Glomerular visceral epithelial cell (primary cell): Measurements from ENCODE around the gene FBRSL1.

Source experiments
- DNase-seq: peaks from one replicate; pipeline ENCODE4 v3.0.0-alpha.2; 2016; ENCODE audit errors: extremely low spot score

The FBRSL1 gene

DNA sequence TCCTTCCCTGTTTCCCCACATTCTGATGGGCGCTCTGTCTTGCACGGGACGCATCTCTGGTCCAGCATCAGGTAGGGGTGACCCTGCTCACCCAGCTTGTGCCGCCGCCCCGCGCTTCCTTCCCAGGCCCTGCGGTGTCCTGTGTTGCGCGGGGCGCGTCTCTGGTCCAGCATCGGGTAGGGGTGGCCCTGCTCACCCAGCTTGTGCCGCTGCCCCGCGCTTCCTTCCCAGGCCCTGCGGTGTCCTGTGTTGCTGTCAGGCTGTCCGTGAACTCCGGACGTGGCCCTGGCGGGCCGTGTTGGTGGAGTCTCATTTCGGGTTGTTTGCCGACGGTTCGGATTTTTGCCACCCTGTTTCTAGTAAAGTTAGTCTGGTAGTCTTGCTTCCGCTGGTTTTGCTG is 6.8 kb downstream of the FBRSL1 start:
- no peak for DNase-seq

DNA sequence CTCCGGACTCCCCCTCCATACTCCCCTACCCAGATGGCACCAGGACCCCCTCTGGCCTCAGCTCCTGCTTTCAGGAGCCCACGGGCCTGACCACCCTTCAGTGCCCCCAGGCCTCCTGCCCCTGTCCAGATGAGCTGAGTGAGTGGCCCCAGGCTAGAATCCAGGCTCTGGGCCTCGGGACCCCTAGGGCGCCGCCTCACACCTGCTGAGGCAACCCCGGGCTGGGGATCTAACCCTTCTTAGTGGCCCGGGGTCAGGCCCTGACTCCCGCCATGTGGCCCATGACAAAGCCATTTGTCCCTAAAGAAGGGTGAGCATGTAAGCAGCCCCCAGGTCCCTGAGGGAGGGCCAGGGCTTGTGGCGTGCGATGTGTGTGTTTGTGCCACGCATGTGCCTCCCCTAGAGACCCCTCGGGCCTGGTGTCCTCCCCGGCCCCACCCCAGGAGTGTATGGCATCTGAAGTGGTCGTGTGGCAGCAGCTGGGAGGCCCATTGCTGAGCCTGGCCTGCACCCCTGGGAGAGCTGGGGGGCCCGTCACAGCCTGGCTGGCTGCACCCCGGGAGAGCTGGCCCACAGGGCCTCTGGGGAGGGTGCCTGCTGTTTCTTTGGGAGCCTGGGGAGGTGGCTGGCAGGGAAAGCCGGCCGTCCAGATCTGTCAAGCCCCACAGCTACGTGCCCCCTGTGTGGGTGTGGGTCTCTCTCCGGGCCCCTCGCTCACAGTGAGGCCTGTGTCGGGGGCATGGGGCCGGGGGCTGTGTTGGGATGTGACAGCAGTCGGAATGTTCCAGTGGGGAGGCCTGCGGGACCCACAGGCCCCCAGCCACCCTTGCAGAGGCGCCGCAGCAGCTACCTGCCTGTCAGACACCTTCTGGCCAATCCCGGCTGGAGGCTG is 7.8 kb downstream of the FBRSL1 start:
- no peak for DNase-seq

DNA sequence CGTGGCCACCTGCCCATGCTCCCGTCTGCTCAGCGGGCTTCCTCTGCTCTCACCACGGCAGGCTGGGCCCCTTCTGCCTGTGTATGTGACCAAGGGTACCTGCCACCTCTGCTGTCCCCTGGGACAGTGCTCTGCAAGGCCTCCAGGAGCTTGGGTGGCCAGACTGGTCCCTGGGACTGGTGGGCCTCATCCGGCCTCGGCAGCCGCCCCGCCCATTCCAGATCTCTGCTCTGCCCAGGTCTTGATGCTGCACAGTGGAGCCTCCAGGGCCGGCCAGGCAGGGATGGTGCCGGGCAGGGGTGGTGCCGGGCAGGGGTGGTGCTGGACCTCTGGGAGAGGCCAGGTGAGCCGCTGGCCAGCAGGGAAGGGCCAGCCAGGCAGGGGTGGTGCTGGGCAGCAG is 9.0 kb downstream of the FBRSL1 start:
- no peak for DNase-seq

DNA sequence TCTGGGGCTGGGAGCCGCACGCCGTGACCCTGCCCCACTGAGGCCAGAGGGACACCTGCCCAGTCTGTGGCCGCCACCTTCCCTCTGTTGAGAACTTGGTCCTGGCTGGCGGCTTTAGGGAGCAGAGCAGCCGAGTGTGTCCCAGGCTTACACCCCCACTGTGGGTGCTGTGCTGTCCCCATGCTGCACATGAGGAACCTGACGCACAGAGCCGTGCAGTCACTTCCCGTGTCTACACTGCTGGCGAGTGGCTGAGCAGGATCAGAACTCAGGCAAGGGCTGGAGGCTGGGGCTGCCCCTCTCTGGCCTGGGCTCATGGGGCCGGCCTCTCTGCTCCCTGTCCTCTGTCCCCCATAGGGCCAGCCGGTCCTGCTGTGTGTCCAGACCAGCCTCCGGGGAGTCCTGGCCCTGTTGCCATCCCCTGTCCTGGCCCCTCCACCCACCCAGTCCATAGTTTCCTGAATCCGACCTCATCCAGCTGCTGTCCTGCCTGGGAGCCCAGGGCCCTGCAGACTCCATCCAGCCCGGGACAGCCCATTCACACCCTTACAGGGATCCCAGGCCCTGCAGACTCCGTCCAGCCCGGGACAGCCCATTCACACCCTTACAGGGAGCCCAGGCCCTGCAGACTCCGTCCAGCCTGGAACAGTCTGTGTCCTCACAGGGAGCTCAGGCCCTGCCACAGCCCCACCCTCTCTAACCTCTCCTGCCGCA is 10.3 kb downstream of the FBRSL1 start:
- DNase-seq: no peak

DNA sequence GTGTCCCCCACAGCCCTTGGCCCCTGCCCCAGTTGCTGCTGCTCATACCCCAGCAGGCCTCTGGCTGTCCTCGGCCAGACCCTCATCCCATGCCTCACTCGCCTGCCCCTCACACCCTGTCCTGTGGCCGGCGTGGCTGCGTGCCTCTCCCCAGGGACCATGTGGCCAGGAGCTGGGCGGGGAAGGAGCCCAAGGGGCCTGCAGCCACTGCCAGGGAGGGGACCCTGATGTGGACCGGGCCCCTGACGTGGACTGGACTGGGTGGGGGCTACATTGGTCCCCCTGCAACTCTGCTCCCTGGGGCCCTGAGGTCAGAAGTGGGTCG is 10.9 kb downstream of the FBRSL1 start:
- DNase-seq: no peak

DNA sequence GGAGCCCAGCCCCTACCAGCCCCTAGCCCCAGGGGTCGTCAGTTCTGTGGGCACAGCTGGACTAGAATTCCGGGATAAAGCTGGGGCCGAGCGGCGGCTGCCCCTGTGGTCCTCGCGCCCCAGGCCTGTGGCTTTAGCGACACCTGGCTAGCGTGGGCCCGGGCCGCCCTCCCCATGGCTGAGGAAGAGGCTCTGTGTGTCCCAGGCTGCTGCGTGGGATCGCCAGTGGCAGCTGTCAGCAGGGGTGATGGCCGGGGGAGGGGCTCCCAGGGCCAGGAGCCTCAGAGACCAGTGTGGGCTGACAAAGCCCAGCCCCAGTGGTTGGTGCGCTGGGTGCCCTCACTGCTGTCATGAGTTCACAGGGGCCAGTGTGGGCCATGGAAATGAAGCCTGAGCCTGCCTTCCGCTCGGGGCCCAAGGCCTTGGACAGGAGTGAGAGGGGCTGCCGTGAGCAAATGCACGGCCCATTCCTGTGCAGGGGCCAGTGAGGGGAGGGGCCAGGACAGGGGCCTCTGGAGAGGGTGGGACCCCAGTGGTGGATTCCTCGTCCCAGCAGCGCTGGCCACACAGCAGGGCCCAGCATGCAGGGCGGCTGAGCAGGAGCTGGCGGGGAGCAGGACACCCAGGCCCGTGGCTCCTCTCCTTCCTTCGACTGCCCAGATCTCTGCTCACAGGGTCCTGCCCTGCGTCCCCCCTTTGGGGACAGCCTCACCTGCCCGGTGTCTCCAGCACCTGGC is 11.4 kb downstream of the FBRSL1 start:
- DNase-seq: no peak

GRCh38 chr12:132502149-132502881 is 12.4 kb downstream of the FBRSL1 start:
- no peak for DNase-seq

DNA sequence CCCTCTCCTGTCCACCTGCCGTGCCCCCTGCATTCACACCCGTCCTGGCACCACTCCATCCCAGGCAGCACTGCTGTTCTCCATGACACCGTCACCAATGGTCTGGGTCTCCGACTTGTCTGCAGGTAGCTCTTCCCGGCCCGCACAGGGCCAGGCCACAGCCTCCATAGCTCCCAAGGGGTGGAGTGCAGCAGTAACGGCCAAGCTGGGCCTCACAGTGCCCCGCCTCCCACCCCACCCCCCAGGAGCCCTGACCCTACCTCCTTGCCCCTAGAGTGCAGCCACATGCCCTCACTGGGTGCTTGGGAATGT is 12.9 kb downstream of the FBRSL1 start:
- no peak for DNase-seq

DNA sequence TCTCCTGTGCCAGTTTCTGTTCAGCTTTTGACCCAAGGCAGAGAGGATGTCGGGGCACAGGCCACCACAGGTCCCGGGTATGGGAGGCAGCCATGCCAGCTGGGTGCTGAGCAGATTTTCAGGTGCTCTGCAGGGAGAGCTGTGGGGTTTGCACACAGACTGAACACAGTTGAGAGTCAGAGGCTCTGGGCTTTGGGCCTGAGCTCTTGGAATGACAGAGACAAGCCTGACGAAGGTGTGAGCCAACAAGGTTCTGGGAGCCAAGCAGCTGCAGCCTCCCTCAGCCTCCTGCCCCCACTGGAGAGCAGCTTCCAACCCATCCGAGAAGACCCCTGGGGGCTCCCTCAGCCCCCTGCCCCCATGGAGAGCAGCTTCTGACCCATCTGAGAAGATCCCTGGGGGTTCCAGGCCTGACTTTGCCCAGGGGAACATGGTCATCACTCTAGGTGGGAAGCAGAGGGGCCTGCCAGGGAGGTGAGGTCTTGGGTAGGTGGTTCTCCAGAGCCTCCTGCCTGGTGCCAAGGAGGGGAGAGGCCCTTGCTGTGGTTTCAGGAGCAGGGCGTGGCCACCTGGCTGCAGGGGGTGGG is 13.8 kb downstream of the FBRSL1 start:
- DNase-seq: peak; percentile 25

DNA sequence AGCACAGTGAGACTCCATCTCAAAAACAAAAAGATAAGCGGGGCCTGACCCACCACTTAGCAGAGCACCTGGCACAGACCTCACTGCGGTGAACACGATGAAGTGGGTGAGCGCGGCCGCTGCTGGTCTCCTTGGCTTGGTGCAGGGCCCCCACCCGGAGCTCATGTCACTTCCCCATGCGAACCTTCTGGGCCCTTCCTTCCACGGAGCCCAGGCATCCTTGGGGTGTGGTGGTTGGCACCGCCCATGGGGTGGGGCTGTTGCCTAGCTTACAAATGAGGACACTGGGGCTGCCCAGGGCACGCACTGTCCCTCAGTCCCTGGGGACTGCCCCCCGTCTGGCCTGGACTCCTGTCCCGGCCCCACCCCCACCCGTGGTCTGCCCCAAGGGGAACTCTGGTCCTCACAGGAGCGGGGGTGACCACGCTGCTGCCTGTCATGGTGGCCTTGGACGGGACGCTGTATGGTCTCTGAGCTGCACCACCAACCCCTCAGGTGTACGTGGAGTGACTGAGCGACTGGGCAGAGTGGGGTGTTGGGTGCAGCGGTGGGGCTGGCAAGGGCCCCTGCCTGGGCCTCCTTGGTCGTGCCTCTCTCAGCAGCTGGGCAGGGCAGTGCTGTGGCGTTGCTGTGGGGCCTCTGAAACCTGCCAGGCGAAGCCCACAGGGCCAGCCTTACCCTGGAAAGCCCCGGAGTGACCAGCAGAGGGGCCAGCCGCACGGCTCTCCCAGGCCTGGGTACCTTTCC is 15.3 kb downstream of the FBRSL1 start:
- DNase-seq: no peak

DNA sequence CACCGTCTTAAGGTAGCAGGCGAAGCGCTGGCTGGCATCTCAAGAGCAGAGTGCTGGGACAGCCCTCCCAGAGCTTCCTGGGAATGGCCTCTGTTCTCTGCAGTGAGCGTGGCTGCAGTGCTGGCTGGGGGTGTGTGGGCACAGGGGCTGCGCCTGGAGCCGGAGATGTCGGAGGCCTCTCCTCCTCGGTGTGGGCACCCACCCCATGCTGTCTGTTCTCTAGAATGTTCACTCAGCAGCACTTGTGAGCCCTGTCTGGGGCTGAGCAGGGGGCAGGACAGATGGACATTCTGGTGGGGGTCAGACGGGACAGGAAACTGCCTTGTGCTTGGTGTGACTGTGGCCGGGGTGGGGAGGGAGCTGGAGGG is 15.9 kb downstream of the FBRSL1 start:
- DNase-seq: no peak

DNA sequence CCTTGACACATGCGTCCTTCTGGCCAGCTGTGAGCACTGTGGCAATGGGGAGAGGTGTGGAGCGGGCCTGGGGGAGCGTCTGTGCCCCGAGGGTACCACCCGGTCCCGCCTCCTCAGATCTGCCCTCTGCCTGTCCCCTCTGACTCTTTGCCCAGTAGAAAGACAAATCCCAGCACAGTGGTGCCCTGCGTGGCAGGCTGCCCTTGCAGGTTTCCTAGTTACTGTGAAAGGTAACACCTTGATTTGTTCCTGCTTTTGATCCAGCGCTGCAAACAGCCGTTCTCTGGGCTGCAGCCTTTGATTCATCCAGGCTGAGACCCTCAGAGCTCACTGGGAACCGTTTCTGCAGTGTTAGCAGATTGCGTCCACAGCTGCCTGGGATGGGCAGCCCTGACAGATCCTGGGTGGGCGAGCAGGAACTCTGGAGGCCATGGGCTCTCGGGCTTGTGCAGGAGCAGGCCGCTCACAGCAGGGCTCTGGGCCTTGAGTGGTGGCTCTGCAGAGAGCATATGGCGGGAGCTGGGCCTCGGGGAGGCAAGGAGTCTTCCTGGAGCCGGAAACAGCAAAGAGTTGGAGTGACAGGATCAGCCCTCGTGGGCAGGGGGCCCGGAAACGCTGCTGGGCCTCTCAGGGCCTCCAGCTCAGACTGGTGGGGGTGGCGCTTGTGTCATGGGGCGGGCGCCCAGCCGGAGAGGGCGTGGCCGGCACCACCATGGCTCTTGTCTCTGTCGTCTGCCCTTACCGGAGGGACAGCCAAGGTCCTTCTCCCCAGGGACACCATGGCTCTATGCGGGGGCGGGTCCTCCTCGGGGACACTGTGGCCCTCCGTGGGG is 16.6 kb downstream of the FBRSL1 start:
- DNase-seq: no peak

DNA sequence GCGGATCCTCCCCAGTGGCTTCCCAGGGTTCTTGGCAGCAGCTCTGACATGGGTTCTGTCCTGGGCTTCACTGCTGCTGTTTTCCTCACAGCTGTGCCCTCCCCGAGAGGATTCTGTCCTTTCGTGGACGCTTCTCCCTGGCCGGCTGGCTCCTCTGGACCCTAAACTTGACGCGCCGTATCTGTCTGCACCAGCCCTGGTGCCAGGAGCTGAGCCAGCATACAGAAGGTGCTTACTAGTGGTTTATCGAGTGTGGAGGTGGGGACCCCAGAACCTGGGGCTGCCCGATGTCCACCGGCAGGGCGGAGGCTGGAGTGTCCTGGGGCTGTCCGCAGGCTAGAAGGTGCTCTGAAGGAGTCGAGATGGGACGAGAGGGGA is 17.2 kb downstream of the FBRSL1 start:
- no peak for DNase-seq

- no peak for DNase-seq
These were observed 17.9 kb downstream of the FBRSL1 start for GRCh38 chr12:132507656-132508490.

GRCh38 chr12:132508491-132508740 is 18.5 kb downstream of the FBRSL1 start:
- DNase-seq: no peak

GRCh38 chr12:132508860-132509732 is 19.1 kb downstream of the FBRSL1 start:
- no peak for DNase-seq

DNA sequence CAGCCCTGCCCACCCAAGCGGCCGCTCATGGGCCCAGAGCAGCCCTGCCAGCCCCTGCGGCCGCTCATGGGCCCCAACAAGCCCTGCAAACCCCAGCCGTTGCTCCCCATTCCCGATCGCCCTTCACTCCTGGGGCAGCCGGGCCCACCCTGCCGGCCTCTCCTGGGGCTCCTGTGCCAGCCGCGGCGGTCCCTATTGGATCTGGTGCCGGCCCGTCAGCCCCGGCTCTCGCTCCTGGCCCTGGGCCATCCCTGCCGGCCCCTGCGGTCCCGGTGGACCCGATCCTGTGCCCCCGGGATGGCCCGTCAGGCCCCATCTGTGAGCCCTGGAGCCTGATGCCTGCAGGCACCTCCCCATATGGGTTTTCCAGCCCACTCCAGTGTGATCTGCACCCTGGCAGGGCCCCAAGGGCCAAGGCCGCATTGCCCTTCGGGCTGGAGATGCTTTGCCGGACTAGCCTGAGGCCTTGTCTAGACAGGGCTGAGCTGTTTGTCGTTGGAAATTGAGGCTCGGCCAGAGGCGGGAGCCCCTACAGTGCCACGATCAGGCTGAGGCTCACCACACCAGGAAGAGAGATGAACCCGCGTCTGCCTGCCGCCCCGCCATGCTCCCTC is 20.3 kb downstream of the FBRSL1 start:
- DNase-seq: no peak

- DNase-seq: no peak
These were observed 21.0 kb downstream of the FBRSL1 start for GRCh38 chr12:132510746-132511477.
